ENCODE results near the gene EXOSC10. TPM values are rescaled to one million over a fixed set of nuclear protein-coding genes. Genes with fewer than 3 reads are reported as not detected.

The EXOSC10 gene
- 54.9 and 59.3 TPM in 2 replicates for total RNA-seq

GRCh38 chr1:11099310-11100148, at the start of gene EXOSC10:
TSS of gene EXOSC10 (minus strand) at chr1:11099869. CDS start at chr1:11099831, 38 bp downstream.

GRCh38 chr1:11059968-11060830, 39.5 kb downstream of the EXOSC10 start, which contains the start of gene SRM:
TSS of gene SRM (minus strand) at chr1:11060018. CDS start at chr1:11059943, 75 bp downstream.

GRCh38 chr1:11046625-11047365, 52.9 kb downstream of the EXOSC10 start, which contains the start of gene MASP2:
TSS of gene MASP2 (minus strand) at chr1:11047239. CDS start at chr1:11047207, 32 bp downstream.

Other genes starting within 250 kb of the EXOSC10 start
- gene TARDBP, start 87.2 kb downstream of the EXOSC10 start, total RNA-seq, result 31.5 and 35.5 TPM in 2 replicates
- gene MASP2, start 52.6 kb downstream of the EXOSC10 start, total RNA-seq, result not detected in 2 replicates
- gene SRM, start 39.9 kb downstream of the EXOSC10 start, total RNA-seq, result 91.6 and 110 TPM in 2 replicates
- not detected in 2 replicates for gene ANGPTL7, start 89.5 kb upstream of the EXOSC10 start, total RNA-seq
- gene MTOR, start 162.7 kb upstream of the EXOSC10 start, total RNA-seq, result 25.4 and 29.9 TPM in 2 replicates
- 11.6 TPM in 2 replicates for gene UBIAD1, start 173.3 kb upstream of the EXOSC10 start, total RNA-seq